Measurements from ENCODE around the gene TMED5. TPM values are rescaled to one million over a fixed set of nuclear protein-coding genes. Genes with fewer than 3 reads are reported as not detected.

Gene TMED5
- total RNA-seq, 1 donor from 2014 or later: 34.5 TPM

- Mint-ChIP-seq H3K27me3 (ENCODE audit: unreplicated experiment) (peaks cover 2% of the 10 kb centered on the region), H3K27ac (ENCODE audit: unreplicated experiment) (no peak overlapping the region), H3K36me3 (ENCODE audit: low read depth, unreplicated experiment) (peaks cover 8% of the 10 kb centered on the region), H3K4me1 (ENCODE audit: unreplicated experiment) (no peaks in the 10 kb centered on the region), H3K9me3 (ENCODE audit: unreplicated experiment) (no peaks in the 10 kb centered on the region), H3K4me3 (ENCODE audit: unreplicated experiment) (no peak overlapping the region)
- TF ChIP-seq, protein P1, sequence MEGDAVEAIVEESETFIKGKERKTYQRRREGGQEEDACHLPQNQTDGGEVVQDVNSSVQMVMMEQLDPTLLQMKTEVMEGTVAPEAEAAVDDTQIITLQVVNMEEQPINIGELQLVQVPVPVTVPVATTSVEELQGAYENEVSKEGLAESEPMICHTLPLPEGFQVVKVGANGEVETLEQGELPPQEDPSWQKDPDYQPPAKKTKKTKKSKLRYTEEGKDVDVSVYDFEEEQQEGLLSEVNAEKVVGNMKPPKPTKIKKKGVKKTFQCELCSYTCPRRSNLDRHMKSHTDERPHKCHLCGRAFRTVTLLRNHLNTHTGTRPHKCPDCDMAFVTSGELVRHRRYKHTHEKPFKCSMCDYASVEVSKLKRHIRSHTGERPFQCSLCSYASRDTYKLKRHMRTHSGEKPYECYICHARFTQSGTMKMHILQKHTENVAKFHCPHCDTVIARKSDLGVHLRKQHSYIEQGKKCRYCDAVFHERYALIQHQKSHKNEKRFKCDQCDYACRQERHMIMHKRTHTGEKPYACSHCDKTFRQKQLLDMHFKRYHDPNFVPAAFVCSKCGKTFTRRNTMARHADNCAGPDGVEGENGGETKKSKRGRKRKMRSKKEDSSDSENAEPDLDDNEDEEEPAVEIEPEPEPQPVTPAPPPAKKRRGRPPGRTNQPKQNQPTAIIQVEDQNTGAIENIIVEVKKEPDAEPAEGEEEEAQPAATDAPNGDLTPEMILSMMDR (IDR thresholded peaks at IDR 0.05; ENCODE audit: unreplicated experiment): no peak
- DNase-seq (ENCODE audit: low spot score): no peak
These were observed 19.9 kb upstream of the TMED5 start for GRCh38 chr1:93200086-93200620.

- Mint-ChIP-seq H3K9me3 (ENCODE audit: unreplicated experiment) (no peaks in the 10 kb centered on the region), H3K27me3 (ENCODE audit: unreplicated experiment) (peaks cover 2% of the 10 kb centered on the region), H3K4me3 (ENCODE audit: unreplicated experiment) (no peak overlapping the region), H3K36me3 (ENCODE audit: low read depth, unreplicated experiment) (peaks cover 8% of the 10 kb centered on the region), H3K27ac (ENCODE audit: unreplicated experiment) (no peak overlapping the region), H3K4me1 (ENCODE audit: unreplicated experiment) (no peaks in the 10 kb centered on the region)
- no peak for DNase-seq (ENCODE audit: low spot score)
- TF ChIP-seq, protein P1 (IDR thresholded peaks at IDR 0.05; ENCODE audit: unreplicated experiment): no peak
These were observed 18.9 kb upstream of the TMED5 start for GRCh38 chr1:93199150-93199549.

GRCh38 chr1:93196591-93196990, 16.4 kb upstream of the TMED5 start:
- TF ChIP-seq, protein P1 (IDR thresholded peaks at IDR 0.05; ENCODE audit: unreplicated experiment): no peak
- Mint-ChIP-seq H3K27me3 (ENCODE audit: unreplicated experiment) (peaks cover 2% of the 10 kb centered on the region), H3K4me3 (ENCODE audit: unreplicated experiment) (no peak overlapping the region), H3K9me3 (ENCODE audit: unreplicated experiment) (no peaks in the 10 kb centered on the region), H3K27ac (ENCODE audit: unreplicated experiment) (no peak overlapping the region), H3K4me1 (ENCODE audit: unreplicated experiment) (no peaks in the 10 kb centered on the region), H3K36me3 (ENCODE audit: low read depth, unreplicated experiment) (peaks cover 8% of the 10 kb centered on the region)
- DNase-seq (ENCODE audit: low spot score): no peak

DNA sequence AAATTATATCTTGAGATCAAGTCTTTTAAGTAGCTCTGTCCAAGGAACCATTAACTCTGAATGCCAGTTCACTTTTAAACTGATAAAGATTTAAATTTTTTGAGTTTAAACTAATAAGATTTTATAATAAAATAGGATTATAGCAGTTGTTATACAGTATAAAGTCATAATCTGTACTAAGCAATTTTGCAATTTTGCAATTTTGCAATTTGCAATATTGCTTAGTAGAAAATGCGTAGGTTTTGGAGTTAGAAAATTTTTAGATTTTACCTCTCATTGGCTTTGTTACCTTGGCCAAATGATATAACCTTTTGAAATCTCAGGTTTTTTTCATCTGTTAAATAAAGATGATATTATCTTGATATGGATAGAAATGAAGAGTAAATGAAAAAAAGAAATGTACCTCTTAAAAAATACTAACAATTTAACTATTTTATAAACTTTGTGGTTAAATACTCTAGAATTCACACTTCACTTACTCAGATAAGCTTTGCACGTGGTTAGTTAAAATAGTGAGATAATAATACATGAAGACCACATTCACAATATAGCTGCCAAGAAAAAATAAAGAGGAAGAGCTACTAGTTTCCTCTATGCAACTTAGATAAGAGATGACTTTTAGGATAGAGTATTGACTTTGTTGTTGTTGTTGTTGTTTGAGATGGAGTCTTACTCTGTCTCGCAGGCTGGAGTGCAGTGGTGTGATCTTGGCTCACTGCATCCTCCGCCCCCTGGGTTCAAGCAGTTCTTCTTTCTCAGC, 14.2 kb upstream of the TMED5 start:
- Mint-ChIP-seq H3K36me3 (ENCODE audit: low read depth, unreplicated experiment) (peaks cover 5% of the 10 kb centered on the region), H3K27ac (ENCODE audit: unreplicated experiment) (no peak overlapping the region), H3K4me3 (ENCODE audit: unreplicated experiment) (no peak overlapping the region), H3K27me3 (ENCODE audit: unreplicated experiment) (peaks cover 2% of the 10 kb centered on the region), H3K9me3 (ENCODE audit: unreplicated experiment) (no peaks in the 10 kb centered on the region), H3K4me1 (ENCODE audit: unreplicated experiment) (no peaks in the 10 kb centered on the region)
- no peak for DNase-seq (ENCODE audit: low spot score)
- TF ChIP-seq, protein P1 (IDR thresholded peaks at IDR 0.05; ENCODE audit: unreplicated experiment): no peak

GRCh38 chr1:93190432-93190831, 10.2 kb upstream of the TMED5 start:
- DNase-seq (ENCODE audit: low spot score): no peak
- no peak overlapping the region for H3K27ac Mint-ChIP-seq (ENCODE audit: unreplicated experiment)
- H3K9me3 Mint-ChIP-seq (ENCODE audit: unreplicated experiment): no peaks in the 10 kb centered on the region
- no peaks in the 10 kb centered on the region for H3K4me1 Mint-ChIP-seq (ENCODE audit: unreplicated experiment)
- no peak overlapping the region for H3K4me3 Mint-ChIP-seq (ENCODE audit: unreplicated experiment)
- H3K27me3 Mint-ChIP-seq (ENCODE audit: unreplicated experiment): no peaks in the 10 kb centered on the region
- TF ChIP-seq, protein P1 (IDR thresholded peaks at IDR 0.05; ENCODE audit: unreplicated experiment): no peak
- H3K36me3 Mint-ChIP-seq (ENCODE audit: low read depth, unreplicated experiment): no peaks in the 10 kb centered on the region

All from endothelial cell (in vitro differentiated cells).